ENCODE results near the gene TBX19.
"Not testable (repeated sequence)": the region's sequence is repeated elsewhere in the genome, so short reads cannot be mapped to it uniquely, and the experiment has no call there.

The TBX19 gene

DNA sequence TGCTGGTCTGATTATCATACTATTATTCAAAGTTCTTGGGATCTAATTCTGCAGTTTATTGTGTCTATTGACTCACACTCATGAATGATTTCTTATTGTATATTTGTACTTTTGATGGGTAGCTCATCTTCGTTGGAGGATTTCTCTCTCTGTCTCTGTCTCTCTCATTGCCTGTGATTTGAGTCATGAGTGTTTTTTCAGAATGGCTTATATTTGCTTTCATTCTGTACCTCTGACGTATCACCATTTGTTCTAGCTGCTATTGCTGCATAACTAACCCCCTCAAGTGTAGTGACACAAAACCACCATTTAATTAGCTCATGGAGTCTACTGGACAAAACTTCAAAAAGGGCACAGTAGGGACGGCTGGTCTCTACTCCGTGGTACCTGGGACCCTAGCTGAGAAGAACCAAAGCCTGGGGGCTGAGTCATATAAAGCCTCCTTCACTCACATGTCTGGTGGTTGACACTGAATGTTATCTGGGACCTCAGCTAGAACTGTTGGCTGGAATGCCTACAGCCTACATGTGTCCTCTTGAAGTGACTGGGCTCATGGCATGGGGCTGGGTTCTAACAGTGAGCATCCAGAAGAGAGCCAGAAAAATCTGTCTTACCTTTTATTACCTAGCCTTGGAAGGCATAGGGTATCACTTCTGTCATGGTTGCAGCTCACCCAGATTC, 44.2 kb downstream of the TBX19 start:
- DNase-seq = no peak

- no peak for DNase-seq
These were observed 48.2 kb downstream of the TBX19 start for GRCh38 chr1:168328731-168329364.

DNA sequence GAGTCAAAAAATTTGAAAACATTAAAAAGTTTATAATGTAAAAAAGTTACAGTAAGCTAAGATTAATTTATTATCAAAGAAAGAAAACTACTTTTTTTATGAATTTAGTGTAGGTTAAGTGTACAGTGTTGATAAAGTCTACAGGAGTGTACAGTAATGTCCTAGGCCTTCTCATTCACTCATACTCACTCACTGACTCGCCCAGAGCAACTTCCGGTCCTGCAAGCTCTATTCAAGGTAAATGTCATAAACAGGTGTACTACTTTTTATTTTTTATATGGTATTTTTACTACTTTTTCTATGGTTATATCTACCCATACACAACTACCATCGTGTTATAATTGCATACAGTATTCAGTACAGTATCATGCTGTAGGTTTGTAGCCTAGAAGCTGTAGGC, 49.6 kb downstream of the TBX19 start:
- no peak for DNase-seq

DNA sequence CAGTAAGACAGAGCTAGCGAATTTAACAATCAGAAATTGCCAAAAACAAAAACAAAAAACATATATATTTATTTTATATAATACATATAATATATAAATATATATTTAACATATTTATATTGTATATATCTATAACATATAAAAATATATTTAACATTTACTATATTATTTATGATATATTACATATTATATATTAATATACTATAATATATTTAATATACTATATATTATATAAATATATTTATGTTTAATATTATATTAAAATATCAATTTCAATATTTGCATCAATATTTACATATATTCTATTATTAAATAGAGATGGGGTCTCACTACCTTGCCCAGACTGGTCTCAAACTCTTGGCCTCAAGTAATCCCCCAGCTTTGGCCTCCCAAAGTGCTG, 50.9 kb downstream of the TBX19 start:
- DNase-seq = no peak

DNA sequence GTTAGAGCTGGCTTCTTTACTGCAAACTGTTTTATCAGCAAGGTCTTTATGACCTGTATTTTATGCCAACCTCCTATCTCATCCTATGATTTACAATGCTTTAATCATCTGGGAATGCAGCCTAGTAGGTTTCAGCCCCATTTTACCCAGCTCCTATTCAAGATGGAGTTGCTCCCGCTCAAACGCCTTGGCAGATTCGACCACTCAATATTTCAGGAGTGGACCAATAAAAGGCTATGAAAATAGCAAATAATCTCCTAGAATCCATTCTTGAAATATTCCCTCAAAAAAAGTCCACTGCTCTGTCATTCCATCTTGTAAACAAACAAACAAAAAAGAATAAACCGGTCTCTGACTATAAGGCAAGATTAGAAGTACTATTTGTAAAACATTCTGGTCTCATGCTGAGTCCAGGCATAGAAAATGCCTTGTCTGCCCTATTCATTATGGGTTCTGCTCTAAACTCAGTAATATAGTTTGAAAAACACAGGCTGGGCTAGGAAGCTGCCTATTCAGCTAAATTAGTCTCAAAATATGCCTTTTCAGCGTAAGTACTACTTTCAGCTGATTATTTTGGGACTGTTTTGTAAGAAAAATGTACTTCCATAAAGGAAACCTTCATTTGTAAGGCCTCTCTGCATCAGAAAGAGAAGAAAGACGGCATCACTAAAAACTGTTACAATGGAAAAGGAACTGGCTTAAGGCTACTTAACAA, 53.0 kb downstream of the TBX19 start:
- no peak for DNase-seq

DNA sequence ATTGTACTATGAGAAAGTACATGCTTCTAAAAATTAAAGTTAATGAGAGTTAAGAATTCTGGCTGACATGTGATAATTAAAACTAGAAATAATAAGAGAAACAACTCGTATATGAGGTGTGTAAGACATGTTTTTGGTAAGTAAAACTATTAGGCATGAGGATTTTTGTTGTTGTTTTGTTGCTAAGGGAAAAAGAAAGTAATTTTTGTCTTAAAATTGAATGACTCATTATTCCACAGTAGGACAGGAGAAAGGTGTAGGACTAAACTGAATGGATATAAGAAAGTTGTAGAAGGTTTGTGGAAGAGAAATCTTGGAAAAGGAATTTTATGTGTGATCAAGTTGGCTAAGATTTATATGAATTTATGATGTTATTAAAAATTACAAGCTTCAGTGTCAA, 54.8 kb downstream of the TBX19 start:
- DNase-seq = no peak

DNA sequence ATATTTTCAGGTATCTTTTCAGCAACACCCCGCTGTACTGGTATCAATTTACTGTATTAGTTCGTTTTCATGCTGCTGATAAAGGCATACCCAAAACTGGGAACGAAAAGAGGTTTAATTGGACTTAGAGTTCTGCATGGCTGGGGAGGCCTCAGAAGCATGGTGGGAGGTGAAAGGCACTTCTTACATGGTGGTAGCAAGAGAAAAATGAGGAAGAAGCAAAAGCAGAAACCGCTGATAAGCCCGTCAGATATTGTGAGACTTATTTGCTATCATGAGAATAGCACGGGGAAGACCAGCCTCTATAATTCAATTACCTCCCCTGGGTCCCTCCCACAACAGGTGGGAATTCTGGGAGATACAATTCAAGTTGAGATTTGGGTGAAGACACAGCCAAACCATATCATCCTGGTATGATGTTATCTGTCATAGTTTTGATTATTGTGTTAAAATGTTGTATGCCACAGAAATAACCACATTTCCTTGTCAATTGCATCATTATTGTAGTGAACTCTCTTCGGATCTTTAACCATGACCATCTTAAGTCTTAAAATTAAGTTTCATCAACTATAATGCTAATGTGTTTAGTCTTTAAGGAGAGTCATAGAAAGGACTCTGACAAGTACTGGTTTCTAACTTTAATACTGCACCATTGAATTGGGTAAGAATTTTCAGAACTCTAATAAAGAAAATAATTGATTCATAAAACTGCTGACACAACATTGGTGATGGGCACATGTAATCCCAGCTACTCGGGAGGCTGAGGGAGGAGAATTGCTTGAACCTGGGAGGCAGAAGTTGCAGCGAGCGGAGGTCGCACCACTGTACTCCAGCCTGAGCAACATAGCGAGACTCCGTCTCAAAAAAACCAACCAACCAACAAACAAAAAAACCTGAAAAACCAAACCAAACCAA, 58.2 kb downstream of the TBX19 start:
- DNase-seq = no peak

GRCh38 chr1:168340781-168341482, 60.3 kb downstream of the TBX19 start:
- DNase-seq = no peak

DNA sequence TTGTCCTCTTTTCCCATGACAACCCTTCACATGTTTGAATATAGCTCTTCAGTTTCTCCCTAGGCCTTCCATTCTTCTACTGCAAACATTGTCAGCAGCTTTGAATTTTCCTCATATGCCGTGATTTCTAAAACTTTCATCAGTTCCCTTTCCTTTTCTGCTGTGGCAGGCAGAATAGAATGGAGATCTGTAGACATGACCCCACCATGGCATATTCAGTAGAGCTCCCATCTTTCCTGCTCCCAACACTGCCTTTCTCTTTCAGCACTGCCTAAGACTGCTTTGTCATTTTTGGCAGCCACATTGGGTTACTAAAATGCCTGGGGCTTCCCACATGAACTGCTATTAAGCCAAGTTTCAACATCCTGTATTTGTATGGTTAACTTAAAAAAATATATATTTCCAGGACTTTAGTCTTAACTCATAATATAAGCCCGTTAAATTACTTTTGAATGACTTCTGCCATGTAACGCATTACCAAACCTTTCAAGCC, 60.9 kb downstream of the TBX19 start:
- DNase-seq = no peak

GRCh38 chr1:168342572-168343280, 62.0 kb downstream of the TBX19 start:
- peak; percentile 27 for DNase-seq

- DNase-seq = peak; percentile 62
These were observed 62.9 kb downstream of the TBX19 start for GRCh38 chr1:168343566-168343965.

DNA sequence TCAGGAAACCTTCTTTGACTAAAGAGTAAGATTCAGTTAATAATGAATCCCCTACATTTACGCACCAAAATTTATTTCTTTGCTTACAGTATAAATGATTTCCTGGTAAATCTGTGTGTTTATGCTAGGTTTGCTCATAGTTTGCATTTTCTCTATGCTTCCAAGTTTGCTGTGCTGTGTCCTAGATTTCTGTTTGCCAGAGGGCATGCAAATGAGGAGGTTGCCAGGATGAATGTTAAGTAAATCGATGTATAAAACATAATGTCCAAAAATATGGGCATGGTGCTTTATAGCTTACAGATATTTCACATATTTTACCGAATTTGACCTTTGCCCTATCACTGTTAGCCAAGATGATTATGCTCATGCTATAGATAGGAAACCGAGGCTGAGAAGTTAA, 63.8 kb downstream of the TBX19 start:
- DNase-seq = no peak

DNA sequence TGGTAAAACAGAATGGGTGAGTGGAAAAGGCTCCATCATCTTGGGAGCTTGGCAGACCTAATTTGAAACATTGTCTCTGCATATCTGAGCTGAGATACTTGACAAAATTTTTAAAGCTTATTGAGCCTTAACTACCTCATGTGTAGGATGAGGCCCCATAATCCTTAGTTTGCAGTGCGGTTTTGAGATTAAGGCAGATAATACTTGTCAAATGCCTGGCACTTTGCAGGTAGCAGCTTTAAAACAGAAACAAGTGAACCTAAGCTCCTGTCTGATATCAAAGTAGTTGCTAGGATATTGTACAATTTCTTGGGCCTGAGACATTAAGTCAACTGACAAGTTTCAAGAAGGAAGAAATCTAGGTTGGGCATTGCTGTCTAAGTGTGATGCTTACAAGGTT, 65.3 kb downstream of the TBX19 start:
- DNase-seq = no peak

GRCh38 chr1:168347630-168348029, 67.0 kb downstream of the TBX19 start:
- DNase-seq = no peak

DNA sequence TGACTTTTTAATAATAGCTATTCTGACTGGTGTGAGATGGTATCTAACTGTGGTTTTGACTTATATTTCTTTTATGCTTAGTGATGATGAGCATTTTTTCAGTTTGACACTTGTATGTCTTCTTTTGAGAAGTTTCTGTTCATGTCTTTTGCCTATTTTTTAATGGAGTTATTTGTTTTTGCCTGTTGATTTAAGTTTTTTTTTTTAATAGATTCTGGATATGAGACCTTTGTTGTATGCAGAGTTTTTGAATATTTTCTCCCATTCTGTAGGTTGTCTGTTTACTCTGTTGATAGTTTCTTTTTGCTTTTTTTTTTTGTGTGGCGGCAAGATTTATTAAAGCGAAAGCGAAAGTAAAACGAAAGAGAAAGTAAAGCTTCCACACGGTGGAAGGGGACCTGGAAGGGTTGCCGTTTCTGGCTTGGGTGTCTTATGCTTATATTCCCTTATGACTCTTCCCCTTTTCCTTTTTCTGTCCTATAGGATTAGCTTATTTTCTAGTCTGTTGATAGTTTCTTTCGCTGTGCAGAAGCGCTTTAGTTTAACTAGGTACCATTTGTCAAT, 67.6 kb downstream of the TBX19 start:
- DNase-seq = no peak

GRCh38 chr1:168354335-168355269, 73.9 kb downstream of the TBX19 start:
- DNase-seq = not testable (repeated sequence)

DNA sequence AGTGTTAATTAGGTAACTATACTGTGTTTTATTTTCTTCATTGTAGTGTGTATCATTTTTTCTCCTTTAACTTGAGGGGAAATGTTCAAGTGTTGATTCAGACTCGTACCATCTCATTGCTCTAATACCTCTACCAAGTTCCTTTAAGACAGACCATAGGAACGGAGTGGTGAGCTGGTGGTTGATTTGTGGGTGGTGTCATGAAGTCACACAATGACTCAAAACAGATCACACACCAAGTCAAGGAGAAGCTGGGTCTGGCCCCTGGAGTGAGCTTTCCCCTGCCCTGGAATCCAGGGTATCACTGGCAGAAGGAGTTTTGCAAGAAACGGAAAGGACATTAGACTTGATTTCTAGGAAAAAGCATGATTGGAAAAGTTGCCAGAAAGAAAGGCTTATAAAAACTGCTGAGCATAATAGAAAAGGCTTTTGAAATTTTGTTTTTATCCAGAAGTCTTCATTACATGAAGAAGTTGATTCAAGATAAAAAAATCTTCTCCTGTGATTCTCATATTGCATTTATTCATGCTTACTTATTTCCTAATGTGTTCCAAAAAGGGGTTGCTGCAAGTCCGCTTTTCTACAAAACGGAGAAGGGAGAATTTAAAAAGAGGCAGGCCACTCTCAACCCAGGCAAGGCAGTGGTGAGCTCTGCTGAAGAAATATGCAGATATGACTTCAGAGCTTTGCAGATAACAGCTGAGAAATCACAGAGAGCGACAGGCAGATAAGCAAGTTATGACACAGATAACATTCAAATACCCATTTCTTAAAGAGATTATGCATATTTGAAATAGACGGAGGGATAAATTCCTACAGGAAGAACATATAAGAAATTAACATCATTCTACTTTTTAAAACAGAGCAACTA, 79.7 kb downstream of the TBX19 start:
- no peak for DNase-seq

DNA sequence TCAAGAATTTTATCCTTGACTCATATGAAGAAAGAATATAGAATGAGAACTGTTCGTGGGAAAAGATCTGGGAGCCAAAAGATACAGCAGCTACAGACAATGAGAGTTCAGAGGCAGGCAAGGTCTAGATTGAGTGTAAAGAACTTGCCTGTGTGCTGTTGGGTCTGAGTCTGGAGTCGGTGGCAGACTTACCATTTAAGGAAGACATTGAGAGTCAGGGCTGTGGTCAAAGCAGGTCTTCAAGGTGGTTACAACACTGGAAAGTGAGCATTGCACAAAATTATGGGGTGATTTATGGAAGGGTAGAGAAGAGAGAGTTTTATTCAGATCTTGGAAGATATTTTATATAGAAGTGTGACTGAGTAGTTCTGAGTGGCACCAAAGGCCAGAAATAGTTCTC, 80.6 kb downstream of the TBX19 start:
- DNase-seq = no peak

DNA sequence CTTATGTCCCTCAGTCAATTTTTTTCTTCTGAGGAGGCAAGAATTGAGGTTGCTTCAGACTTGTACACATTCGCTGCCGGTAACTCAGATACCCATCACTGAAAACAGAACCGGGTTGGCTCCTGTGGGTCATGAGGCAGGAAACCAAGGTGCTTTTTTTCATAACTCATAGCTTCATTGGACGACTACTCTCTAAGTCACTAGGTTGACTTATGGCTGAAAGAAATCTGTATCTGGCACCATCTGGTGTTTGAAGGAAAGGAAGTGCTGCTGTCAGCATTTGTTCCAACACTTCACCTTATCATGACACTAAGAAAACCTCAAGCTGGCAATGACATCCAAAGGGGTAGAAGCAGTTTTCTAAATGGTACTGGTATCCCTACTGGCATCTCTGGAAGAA, 82.3 kb downstream of the TBX19 start:
- DNase-seq = peak; percentile 37
